HG02884 (cell line): ENCODE results near the gene ELP2.

Source experiments
- ATAC-seq: cut with Tn5 transposase; IDR thresholded peaks from one replicate; pipeline ENCODE4 v1.9.1; 2021; ENCODE audit warnings: mild to moderate bottlenecking, moderate library complexity; ENCODE audit not compliant: unreplicated experiment

Gene ELP2

DNA sequence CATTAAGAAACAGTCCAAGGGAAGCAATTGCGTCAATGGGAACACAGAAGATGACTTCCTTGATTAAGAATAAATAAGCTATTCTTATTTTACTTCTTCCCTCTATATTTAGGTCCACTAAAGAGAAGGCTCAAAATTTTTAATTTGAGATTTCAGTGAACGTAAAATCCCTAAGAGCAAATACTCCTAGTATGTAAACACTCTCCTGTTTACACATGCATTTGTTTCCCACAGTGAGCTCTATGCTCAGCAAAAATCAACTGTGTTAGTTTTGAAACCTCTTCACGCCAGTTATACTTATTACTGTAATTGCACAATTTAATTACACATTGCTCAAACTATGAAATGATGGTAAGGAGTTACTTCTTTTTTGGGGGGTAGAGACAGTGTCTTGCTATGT lies 9.4 kb upstream of the ELP2 start:
- ATAC-seq, result no peak

DNA sequence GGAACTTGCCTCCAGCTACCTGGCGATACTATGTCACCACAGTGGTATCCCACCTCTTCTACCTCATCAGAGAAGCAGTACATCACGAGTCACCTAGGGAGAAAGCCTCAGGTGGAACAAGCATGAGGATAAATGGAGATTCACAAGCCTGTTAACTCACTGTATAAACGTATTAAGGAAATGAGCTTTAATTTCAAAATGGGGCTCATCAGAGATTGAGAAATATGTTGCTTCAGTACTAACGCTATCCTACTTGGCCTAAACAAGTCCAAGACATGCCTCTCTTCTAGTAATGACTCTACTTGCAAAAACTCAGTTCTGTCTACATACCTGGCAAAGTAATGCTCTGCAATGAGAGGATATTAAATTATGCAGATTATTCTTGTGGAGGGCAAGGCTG lies 4.9 kb upstream of the ELP2 start:
- no peak for ATAC-seq

DNA sequence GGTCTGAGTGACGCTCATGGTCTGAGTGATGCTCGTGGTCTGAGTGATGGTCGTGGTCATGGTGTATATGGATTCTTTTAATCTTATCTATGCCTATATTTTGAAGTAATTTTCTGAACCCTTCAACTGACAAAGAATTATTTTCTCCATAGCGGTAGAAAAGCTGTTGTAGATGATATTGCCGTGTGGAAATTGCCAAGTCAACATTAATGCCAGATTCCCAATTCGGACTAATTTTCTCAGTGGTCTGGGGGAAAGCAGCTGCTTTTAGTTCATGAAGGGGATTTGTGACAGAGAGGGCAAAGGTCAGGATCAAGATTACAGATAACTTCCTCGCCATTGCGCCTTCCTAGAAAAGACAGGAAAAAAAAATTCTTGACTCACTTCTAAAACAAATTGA lies 3.0 kb upstream of the ELP2 start:
- no peak for ATAC-seq

DNA sequence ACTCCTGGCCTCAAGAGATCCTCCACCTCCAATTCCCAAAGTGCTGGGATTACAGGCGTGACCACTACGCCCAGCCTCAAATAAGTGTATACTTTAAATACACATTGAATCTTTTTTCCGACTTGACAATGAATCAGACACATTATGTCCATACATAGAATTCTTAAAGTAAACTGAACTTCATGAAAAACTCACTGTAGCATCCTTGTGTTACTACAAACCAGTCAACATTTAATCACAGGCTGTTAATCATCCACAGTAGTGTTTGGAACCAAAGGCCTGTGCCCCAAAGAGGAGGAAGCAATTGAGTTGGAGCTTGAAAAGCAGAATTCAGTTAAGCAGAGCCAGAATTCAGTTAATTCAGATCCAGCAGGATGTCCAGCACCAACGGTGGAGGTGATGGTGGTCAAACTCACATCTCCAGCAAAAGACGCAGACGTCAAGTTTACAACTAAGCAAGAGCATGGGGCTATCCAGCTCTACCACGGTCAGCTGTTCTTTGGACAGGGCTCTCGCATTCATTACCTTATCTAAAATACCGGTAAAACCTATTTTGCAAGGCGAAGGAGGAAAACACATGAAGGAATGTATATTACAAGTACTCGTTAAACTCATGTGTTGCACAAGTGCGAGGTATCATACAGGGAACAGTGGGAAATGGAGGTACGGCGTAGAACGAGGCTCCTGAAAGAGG lies 1.7 kb upstream of the ELP2 start:
- ATAC-seq, result no peak

DNA sequence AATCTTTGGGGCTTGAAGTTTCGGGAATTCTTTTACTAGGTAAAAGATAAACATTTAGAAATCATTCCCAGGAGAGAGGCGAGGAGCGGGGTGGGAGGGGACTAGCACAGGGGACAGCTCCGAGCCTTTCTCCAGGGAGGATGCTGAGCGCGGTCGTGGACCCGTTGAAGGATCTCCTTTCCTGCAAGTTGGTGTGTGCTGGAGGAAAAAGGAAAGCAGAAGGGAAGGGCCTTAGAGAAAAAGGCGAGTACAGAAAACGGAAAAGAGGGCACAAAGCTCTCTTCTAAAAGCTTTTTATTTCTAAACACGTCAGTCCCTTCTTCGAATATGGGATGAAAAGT lies 1.2 kb upstream of the ELP2 start:
- no peak for ATAC-seq

DNA sequence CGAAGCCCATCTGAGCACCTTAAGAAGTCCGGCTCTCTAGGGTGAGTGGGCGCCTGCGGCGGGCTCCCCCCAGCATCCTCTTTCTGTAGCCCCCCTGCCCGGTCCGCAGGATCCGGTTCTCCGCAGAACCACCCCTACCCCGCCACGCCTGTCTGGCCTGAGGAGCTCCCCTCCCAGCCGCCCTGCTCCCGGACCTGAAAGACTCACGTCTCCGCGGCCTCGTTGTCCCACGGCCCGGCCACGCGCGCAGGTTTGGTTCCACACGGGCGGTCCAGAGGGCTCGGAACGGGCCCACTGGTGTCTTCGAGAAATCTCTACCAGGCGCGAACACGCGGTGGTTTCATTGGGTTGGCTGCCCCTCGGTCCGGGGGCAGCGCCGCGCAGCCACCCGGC lies 796 bp upstream of the ELP2 start:
- peak; percentile 3 for ATAC-seq

DNA sequence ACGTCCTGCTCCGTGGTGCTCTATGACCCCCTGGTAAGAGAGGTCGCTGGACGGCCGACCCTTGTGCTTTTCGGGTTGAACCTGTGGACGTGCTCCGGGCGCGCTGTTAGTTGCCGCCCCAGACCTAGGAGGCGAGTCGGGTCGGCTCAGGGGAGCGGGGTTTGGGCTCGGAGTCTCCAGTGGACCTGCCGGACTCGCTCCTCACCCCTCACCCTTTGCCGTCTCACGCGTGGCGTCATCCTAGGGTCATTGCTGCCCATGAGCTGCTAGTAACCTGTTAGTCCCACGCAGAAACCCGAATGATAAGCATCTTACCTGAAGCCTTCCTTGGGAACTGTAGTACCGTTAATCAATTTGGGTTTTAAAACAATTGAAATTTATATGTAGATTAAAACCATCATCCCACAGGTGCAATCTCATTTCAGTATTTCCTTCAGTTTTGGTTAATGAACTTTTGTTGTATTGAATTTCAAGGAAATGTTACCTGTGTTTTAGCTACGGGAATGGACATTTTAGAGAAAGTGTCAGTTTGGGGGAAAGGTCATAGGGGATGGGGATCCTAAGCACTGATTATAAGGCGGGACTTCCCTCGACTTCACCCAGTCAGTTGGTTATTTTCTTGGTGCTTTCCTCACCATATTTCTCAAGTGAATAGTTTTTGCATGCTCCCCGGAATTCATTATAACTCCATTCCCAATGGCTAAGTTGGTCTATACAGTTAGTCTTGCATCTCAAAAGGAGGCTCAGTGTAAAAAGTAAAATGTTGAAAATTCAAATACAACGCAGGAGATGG lies 536 bp downstream of the ELP2 start:
- peak; percentile 18 for ATAC-seq

DNA sequence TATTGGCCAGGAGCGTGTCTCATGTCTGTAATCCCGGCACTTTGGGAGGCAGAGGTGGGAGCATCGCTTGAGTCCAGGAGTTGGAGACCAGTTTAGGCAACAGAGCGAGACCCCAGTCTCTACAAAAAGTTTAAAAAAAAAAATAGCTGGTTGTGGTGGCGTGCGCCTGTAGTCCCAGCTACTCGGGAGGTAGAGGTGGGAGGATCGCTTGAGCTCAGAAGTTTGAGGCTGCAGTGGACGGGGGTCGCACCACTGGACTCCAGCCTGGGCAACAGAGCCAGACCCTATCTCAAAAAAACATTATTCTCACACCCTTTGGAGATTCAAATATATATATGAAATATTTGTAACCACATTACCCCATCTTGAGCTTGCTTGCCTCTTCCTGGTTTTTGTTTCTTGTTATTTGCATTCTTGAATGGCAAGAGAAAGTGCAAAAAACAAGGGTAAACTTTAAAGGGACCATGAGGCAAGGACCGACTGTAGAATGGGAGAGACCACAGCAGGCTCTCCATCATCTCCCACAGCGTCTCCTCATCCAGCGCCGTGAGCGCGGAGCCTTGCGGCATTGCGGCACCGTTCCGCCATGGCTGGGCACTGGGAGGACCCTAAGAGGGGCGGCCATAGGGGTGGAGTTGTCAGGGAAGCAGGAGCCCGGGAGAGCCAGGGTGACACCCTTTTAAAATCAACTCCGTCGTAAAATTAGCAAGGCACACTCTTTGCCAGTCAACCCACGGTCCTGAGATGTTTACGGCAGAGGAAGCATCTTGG lies 1.4 kb downstream of the ELP2 start:
- no peak for ATAC-seq

DNA sequence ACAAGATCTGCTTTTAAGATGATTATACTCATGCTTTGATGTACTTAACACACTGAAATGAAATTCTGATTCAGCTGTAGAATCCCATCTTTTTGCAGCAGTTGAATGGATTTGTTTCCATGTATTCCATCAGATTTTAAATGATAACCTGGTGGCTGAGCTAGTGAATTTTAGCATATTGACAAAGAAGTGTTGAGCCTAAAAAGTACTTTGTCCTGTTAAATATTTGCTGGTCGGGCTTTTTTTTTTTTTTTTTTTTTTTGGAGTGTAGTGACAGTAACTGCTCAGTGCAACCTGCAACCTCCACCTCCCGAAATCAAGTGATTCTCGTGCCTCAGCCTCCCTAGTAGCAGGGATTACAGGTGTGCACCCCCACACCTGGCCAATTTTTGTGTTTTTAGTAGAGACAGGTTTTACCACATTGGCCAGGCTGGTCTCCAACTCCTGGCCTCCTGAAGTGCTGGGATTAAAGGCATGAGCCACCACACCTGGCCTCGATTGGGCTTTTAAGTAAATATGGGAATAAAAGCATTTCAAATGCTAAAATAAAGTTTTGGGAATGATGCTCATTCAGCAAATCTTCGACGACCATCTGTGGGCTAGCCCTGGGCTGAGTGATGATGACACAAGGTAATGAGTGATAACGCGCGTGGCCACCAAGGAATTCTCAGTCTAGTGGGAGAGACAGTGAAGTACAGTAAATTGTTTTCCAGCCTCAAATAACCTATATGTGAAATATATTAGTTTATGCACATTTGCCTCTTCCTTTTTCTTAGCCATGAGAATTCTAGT lies 2.2 kb downstream of the ELP2 start:
- no peak for ATAC-seq

DNA sequence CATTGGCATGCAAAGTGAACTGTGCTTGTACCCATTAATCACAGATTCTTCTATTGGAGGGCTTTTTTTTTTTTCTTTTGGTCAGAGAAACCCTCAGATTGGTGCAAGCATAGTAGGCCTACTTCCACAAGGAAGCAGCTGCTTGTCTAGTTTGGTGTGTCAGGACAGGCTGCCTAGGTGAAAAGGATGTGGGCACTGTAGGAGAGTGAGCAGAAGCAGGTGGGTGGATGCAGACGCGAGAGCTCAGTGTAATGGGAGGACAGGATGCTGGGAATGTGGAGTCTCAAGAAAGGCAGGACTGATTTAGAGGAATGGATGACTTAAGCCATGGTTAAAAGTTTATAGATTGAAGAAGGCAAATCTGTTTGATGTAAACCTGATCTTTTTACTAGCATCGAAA lies 3.1 kb downstream of the ELP2 start:
- ATAC-seq, result no peak

DNA sequence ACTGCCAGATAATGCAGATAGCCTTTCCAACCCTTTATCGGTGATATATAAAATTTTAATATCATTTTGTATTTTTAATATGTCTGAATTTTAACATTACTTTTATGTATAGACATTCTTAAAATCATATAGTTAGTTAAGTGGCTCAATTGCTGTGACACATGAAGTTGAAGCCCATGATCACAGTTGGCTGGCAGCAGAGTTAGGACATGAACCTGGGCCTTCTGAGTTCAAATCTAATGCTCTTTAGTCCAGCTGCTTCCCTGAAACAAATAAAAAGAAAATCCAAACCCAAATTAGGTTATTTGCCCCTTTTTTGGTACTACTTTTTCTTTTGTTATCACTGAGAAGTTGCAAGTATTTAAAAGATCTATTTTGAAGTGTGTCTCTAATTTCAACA lies 5.6 kb downstream of the ELP2 start:
- no peak for ATAC-seq

DNA sequence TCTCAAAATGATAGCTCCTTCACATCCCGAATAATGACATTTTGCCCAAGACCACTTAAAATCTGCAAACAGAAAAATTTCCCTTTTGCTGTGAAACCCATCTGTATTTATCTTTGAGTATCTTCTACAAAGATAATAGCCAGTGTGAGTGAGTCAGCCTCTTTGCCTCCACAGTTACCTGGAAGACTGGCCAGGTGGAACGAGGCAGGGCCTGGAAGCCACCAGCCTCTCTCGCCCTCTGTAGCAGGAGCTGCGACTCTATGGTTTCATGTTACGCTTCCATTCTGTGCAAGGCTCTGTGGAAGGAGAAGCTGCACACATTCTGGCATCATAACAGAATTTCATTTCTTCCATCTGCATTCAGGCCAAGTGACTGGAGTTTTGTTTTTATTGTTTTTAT lies 9.5 kb downstream of the ELP2 start:
- no peak for ATAC-seq

DNA sequence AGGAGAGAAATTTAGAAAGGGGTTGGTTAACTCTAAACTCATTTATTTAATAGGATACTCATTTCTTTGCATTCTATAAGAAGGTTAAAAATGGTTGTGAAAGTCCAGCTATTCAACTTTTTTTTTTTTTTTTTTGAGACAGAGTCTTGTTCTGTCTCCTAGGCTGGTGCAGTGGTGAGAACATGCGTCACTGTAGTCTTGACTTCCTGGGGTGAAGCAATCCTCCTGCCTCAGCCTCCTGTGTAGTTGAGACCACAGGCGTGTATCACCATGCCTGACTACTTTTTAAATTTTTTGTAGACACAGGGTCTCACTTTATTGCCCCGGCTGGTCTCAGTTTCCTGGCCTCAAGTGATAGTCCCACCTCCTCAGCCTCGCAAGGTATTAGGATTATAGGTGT lies 11.9 kb downstream of the ELP2 start:
- ATAC-seq, result no peak

DNA sequence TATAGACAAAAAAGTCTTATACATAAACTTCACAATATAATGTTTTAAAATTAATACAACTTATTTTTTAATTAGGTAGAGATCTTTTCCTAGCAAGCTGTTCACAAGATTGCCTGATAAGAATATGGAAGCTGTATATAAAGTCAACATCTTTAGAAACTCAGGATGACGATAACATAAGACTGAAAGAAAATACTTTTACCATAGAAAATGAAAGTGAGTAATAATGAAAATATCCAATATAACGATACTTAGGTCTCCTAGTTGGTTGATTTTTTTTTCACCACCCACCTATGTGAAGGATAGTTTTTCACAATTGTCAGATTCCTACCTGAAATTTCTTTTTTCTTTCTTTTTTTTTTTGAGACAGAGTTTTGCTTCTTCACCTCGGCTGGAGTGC lies 13.1 kb downstream of the ELP2 start:
- no peak for ATAC-seq

DNA sequence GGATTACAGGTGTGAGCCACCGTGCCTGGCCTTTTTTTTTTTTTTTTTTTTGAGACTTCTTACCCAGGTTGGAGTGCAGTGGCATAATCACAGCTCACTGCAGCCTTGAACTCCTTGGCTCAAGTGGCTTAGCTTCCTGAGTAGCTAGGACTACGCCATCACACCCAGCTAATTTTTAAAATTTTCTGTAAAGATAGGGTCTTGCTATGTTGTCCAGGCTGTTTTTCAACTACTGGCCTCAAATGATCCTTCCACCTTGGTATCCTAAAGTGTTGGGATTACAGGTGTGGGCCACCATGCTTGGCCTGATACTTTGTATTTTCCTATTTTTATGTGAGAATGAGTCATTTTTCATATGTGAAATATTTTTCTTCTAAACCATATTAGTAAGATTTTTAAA lies 13.7 kb downstream of the ELP2 start:
- ATAC-seq, result no peak

DNA sequence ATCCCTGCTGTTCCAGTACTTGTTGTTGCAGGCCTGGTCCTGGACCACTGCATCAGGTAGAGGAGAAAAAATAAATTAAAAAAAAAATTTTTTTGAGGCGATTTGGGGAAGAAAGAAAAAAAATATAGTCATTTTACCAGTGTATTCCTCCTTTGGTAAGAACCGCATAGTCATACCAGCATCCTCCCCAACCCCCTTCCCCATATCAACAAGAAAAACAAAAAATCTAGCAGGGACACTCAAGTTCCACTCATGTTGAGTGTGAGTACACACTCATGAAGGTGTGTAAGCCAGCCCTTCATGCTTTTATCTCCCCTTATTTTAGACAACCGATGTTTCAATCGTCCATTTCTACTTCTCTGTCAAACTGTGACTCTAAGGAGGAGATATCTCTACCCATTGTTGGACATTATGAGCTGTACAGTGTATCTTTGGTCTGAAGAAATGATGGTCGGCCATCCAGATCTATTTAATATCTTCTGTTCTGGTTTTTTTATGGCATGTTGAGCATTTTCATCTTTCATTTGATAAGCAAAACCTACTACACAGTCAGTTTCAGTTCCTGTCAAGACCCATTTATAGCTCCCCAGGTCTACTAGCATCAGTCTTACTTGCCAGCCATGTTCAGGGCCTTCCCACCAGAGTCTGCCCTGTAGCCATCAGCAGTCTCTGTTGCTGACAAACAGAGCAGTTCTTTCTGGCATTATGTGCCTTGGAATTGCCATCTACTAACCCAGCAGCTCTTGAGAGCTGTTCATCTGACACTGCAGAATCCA lies 20.0 kb downstream of the ELP2 start:
- ATAC-seq, result peak; percentile 99

DNA sequence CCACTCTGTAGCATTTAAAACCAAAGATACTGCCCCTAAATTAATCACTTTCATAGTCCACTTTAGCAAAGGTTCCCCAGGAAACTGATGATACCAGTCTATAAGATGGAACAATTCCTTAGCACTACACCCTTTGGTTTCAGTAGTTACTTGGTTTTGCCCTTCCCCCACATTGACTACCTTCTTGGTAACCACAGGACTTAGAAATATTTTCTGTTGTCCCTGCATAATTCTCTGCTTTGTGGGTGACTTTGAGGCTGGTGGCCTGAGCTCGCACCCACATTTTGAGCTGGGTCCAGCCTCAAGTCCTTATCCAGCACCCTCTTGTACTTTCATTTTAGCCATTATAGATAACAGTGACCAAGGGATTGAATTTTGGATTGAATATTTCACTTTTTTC lies 23.1 kb downstream of the ELP2 start:
- no peak for ATAC-seq

DNA sequence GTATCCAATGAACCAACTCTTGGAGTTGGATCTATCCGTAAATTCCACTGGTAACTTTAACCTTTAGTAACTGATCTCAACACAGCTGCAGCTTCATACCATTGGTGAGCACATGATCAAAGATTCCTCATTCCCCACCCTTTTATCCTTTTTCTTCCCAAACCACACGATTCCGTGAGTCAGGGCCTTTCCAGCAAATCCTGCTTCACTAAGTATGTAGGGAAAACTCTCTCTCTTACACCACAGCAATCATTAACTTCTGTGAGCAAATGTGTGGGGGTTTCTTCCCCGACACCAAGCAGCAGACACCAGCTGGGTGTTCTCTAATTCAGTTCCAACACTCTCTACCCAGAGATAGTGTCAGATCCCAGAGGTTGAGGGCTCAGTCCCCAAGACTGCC lies 23.5 kb downstream of the ELP2 start:
- no peak for ATAC-seq

DNA sequence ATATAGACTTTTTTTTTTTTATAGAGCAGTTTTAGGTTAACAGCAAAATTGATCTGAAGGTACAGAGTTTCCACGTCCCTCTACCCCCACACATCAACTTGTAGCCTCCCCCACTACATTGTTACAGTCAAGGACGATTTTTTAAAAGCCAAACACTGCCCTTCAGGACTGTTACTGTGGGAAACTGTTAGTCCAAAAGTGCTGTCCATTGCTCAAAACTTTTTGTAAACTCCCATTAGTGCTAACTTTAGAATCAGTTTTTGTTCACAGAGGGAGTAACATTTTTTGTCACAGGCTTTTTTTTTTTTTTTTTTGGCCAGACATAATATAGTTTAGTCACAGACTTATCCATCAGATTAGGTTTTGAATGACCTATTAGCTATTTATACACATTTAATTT lies 24.1 kb downstream of the ELP2 start:
- no peak for ATAC-seq
